HG03571 (cell line): Measurements from ENCODE around the gene PSME3.
"Not testable (repeated sequence)": the region's sequence is repeated elsewhere in the genome, so short reads cannot be mapped to it uniquely, and the experiment has no call there.

ENCODE experiments used
- ATAC-seq: cut with Tn5 transposase; IDR thresholded peaks from one replicate; pipeline ENCODE4 v1.9.1; 2021; ENCODE audit not compliant: unreplicated experiment

PSME3 gene

DNA sequence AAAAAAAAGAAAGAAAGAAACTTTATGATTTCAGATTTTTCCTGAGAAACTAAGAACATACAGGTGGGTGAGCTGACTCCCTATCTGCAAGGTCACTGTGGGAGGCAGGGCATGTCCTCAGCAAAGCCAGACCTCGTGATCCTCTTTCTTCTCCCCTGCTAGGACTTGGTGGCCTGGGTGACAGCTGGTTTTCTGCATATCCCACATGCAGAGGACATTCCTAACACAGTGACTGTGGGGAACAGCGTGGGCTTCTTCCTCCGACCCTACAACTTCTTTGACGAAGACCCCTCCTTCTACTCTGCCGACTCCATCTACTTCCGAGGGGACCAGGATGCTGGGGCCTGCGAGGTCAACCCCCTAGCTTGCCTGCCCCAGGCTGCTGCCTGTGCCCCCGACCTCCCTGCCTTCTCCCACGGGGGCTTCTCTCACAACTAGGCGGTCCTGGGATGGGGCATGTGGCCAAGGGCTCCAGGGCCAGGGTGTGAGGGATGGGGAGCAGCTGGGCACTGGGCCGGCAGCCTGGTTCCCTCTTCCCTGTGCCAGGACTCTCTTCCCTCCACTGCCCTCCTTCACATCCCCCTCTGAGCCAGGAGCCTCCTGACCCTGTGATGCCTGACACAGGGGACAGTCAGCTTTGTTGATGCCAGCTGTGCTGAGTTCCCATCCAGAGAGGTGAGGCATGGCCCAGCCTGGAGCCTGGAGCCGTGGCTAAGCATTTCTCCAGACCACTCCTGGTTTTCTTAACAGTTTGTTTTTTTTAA, 40.9 kb downstream of the PSME3 start:
- not testable (repeated sequence) for ATAC-seq

DNA sequence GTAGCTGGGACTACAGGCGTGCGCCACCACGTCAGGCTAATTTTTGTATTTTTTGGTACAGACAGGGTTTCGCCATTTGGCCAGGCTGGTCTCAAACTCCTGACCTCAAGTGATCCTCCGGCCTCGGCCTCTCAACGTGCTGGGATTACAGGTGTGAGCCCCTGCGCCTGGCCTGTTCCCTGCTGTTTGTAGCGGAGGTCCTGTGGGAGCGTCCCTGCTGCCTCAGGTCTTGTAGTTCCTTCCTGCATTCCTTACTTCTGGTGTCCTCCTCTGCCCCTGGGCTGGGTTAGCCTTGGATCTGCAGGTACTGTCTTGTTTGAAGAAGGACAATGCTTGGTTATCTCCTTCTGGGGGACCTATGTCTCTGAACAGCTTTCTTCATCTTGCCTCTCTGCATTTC, 43.8 kb downstream of the PSME3 start:
- no peak for ATAC-seq

DNA sequence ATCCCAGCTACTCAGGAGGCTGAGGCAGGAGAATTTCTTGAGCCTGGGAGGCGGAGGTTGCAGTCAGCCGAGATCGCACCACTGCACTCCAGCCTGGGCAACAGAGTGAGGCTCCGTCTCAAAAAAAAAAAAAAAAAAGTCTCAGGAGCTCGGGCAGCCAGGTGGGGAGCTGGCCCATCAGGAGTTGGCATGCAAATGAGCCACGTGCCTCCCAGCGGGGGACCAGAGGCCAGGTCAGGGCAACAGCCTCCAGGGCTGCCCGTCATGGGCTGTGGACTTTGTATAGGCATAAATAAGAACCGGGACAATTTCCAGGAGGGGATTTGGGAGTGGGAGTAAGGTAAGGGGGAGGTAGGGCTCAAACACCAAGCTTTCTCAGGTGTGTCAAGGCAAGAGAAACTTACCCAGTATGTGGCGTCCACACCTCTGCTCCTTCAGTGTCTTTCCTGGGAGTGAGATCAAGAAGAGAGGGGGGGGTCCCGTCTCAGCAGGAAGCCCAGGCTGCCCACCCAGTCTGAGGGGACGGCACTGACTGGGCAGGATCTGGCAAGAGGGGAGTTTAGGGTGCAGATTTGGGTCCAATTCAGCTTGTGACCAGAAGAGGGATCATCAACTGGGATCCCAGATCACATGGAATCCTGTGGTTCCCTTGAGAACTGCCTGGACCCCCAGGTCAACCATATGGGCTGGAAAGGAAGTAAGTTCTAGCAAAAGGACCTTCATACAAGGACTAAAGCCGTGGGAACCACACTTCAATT, 45.1 kb downstream of the PSME3 start:
- ATAC-seq = no peak

DNA sequence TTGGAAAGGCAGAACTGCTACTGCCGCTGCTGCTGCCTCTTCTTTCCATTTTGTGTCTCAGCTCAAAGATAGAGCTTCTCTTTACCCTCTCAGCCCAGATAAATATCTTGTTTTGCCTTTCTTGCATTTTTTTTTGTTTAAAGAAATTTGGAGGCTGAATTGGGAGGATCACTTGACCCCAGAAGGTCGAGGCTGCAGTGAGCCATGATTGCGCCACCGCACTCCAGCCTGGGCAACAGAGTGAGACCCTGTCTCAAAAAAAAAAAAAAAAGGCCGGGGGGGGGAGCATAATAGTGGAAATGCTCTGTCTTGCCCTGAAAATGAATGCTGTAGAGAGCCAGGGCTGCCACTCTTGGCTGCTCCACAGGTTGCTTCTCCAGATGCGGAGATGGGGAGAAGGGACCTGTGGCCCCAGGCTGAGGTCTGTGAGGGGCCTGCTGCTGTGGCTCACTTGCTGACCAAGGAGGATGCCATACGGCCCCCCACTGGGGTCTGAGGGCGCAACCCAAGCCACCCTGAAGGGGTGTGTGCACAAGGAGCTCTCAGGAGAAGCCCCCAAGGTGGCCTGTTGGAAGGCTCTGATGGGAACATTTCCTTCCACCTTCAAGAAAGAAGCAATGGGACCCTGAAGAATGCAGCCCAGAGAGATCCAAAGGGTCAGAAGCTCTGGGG, 45.9 kb downstream of the PSME3 start:
- no peak for ATAC-seq

DNA sequence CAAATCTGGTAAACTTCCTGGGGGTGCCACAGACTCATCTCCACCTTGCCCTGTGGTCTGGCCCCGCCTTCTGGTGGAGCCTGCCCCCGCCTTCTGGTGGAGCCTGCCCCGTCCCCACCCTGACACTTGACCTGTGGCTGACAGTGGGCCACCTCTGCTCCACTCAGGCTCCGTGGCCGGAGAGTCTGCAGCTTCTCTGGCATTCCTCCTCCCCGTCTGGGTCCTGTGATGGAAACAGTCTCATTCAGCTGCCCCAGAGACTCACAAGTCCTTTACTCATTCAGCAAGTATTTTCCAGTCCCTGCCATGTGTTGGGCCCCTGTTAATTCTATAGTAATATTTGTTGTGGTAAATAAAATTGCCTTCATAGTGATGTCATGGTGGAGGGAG, 46.4 kb downstream of the PSME3 start:
- ATAC-seq = no peak

DNA sequence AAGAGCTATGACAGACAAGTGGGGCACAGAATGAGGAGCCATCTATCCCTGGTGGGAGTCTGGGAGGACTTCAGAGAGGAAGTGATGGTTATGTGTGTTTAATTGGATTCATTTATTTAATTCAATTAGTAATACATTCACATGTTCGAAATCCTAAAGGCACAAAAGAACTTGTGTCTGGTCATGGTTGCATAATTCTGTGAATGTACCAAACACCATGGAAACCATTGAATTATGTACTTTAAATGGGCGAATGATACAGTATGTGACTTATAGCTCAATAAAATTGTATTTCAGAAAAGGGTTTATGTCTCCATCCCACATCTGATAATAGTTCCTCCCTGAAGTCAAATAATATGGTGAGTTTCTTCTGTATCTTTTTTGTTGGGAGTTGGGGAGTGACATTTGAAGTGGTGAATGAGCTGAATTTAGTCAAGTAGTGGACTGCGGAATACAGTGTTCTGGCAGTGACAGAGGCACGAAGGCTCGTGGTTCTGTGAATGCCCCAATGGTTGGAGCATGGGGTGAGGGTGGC, 47.6 kb downstream of the PSME3 start:
- ATAC-seq = no peak

DNA sequence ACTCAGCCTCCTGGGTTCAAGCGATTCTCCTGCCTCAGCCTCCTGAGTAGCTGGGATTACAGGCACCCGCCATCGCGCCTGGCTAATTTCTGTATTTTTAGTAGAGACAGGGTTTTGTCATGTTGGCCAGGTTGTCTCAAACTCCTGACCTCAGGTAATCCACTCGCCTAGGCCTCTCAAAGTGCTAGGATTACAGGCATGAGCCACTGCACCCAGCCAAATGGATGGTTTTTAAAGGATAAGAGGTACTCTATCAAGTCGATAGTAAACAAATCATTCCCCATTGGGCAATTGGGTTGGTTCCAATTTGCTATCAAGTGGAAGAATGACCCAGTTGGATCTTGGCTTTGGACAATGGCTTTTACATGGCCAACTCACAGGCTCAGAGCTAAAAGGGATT, 48.5 kb downstream of the PSME3 start:
- not testable (repeated sequence) for ATAC-seq

DNA sequence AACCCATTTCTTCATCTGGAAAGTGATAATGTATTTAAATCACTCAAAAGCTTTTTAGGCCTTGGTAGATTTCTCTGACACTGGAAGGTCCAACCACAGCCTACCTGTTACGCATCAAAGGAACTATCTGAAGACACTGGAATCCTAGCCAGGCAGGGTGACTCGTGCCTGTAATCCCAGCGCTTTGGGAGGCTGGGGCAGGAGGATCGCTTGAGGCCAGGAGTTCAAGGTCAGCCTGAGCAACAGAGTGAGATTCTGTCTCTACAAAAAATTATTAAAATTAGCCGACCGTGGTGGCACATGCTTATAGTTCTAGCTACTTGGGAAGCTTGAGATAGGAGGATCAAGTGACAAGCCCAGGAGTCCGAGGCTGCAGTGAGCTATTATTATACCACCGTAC, 49.0 kb downstream of the PSME3 start:
- no peak for ATAC-seq

DNA sequence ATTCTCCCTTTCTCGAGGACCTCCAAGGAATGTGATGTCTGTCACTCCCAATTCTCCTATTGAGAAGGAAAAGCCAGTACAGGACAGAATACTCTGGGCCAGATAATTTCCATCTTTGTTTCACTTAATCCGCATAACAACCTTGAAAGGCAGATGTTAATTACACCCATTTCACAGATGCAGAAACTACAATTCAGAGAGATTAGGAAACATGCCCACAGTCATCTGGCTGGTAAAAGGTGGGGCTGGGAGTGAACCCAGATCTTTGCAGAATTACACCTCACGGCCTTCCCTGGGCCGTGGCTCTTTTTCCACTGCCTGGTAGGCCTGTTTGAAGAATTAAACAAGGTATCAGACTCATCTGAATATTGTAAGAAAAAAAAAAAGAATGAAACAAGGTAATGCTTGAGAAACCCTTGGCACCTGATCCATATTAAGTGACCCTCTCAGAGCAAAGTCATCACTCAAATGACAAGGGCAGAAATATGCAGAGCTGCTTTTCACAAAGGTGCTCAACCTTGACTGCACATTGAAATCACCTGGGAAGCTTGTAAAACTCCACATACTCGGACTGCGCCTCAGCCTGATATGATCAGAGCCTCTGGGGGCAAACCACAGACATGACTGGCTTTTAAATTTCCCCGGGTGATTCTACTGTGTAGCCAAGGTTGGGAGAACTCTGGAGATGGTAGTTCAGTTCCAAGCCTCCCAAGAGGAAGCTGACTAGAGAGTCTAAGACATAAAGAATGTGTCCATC, 50.8 kb downstream of the PSME3 start:
- no peak for ATAC-seq

DNA sequence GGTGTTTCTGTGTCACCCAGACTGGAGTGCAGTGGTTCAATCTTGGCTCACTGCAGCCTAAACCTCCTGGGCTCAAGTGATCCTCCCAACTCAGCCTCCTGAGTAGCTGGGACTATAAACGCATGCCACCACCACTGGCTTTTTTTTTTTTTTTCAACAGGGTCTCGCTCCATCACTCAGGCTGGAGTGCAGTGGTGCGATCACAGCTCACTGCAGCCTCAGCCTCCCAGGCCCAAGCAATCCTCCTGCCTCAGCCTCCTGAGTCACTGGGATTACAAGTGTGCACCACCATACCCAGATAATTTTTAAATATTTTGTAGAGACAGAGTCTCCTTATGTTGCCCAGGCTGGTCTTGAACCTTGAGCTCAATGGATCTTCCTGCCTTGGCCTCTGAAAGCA, 52.6 kb downstream of the PSME3 start:
- not testable (repeated sequence) for ATAC-seq

DNA sequence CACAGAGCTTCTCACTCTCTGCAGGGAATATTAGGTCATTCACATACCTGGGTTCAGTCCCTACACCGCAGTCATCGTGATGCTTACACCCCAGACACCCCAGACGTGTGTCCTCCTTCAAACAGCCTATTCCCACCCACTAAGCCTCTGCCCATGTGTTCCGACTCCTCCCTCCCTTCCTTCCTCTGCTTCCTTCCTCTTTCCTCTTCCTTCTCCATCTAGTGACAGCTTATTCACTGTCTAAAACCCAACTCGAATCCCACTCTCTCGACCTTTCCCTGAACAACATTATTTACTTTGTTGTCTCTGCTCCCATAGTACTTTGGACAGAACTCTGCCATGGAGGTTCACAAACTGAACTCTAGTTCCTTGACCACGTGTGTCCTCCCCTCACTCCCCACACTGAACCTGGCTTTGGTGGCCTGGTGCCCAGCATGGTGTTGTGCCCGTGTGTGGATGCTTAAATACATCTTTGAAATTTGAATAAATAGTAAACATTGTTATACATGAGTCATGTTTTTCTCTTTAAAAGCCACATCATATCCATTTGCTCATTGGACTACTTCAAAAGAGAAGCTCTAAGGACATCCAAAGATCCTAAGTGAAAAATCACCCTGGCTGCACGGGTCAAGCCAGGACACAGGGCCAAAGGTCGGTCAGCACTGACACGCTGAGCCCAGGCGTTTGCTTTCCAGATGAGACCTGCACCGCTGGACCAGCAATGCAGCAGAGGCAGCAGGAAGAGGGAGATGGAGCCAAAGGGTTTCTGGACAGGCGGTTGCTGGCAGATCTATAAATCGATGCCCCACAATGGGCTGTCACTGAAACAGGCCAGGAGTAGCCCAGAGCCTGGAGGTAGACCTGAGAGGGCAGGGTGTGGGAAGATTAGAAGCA, 53.3 kb downstream of the PSME3 start:
- no peak for ATAC-seq

DNA sequence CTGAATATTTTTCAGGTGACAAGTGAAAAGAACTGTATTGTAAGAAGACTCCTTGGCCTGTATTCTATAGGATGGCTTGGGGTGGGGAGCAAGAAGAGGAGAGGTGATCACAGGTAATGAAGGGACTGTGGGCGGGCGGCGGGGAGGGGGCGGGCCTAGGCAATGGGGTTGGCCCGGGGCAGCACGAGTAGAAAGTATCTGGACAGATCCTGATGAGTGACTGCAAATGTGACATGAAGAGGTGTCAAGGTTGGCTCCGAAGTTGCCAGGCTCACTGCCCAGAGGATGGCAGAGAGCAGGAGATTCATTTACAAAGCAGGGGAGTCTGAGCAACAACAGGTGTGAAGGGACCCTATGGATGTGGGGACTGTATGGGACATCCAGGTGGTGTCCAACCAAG, 56.6 kb downstream of the PSME3 start:
- ATAC-seq = no peak

DNA sequence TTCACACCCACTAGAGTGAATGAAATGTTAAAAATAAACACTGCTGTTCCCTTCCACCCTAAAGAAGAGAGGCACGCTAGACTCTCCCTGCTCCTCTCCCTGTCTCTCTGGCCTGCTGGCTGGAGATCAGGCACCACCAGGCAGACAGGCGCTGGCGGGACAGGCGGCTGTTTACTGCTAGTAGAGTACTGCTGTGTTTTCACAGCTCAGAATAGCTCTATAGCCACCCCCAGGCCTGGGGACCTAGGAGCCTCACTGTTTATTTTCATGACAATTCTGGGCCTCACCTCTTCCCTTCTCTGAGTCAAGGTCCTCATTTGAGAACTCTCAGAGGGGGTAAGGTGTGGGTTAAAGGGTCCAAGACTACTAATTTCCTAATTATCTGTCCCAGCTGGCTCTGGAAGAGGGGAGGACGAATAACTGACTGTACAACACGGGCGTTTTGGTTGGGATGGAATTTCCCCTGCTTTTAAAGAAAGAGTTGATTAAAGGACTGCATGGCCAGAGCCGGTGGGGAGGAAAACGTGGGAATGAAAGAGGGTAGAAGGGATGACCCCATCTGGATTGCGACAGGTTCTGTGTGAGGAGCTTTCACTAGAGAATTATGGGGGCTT, 58.4 kb downstream of the PSME3 start:
- ATAC-seq = no peak

DNA sequence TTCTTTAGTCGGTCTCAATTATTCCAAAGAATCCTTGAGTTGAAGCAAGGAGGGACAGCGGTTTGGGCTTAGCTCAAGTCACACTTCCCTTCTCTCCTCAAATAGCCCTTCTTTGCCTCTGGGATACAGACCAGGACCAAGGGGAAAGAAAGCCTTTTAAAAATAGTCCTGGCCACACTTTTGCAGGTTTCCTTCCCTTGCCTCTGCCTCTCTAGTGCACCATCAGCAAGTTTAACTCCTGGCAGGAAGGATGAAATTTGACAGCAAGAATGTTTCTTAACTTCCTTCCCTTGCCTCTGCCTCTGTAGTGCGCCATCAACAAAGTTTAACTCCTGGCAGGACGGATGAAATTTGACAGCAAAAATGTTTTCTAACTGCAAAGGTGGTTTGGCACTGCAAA, 60.2 kb downstream of the PSME3 start:
- ATAC-seq = no peak
